GM12891 (cell line): ENCODE results near the gene CNOT4.

Source experiments
- PAX5 ChIP-seq: IDR thresholded peaks from 2 replicates; pipeline ENCODE4 v1.6.1; 2011; ENCODE audit warnings: low read length, moderate library complexity, mild to moderate bottlenecking; ENCODE audit not compliant: insufficient read depth, severe bottlenecking
- POLR2A ChIP-seq: IDR thresholded peaks from 2 replicates; pipeline ENCODE4 v1.6.1; 2011; ENCODE audit warnings: low read depth, low read length, control low read depth
- POLR2AphosphoS5 ChIP-seq: IDR thresholded peaks from 2 replicates; pipeline ENCODE4 v1.6.1; 2011; ENCODE audit warnings: low read depth, low read length, control low read depth
- POU2F2 ChIP-seq: IDR thresholded peaks from 2 replicates; pipeline ENCODE4 v1.6.1; 2011; ENCODE audit warnings: low read depth, mild to moderate bottlenecking, control low read depth, low read length, moderate library complexity
- SPI1 ChIP-seq: IDR thresholded peaks from 2 replicates; pipeline ENCODE4 v1.6.1; 2011; ENCODE audit warnings: low read depth, low read length, control low read depth
- TAF1 ChIP-seq: IDR thresholded peaks from 2 replicates; pipeline ENCODE4 v1.6.1; 2011; ENCODE audit warnings: low read depth, low read length, control low read depth

DNA sequence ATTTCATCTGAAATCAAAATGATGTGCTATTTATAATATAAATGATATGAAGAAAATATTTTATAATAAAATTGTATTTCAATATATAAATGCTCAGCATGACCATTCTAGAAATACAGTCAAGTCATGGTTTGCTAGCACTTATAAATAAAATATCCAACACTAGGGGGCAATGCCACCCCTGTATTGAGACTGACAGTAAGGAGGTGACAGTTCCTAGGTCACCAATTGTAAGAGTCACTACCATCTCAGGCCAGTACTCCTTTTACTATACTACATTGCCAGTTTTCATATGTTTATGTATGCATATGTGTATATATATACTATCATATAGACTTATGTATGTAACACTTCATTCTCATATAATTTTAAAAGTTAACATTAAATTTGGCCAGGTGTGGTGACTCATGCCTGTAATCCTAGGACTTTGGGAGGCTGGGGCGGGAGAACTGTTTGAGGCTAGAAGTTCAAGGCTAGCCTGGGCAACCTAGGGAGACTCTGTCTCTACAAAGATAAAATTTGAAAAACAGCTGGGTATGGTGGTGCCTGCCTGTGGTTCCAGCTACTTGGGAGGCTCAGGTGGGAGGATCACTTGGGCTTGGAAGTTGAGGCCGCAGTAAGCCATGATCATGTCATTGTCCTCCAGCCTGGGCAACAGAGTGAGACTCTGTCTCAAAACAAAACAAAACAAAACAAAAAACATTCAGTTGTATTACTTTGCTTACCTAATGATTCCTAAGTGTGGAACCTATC lies 2.4 kb upstream of the CNOT4 start:
- TF ChIP-seq POLR2A (no peak), POLR2AphosphoS5 (no peak), PAX5 (no peak), SPI1 (no peak), TAF1 (no peak), POU2F2 (no peak)
